Stomach (tissue), 4 donors: ENCODE results near the gene DMRT2.

Experiments used
- CTCF ChIP-seq, 7 experiments: fragments of 450-650 bp in 4 of 7; fragments of 200-600 bp in 3 of 7; sonication (generic) in 3 of 7; IDR thresholded peaks; one replicate each; pipeline ENCODE4 v1.5.1; 2016 to 2019; ENCODE audit warnings: antibody characterized with exemption in 7 of 7, control low read depth in 2 of 7, mild to moderate bottlenecking in 1 of 7
- EP300 ChIP-seq: sonication (generic); formaldehyde crosslinking; IDR thresholded peaks from one replicate; pipeline ENCODE4 v1.6.1; 2017; ENCODE audit warnings: antibody characterized with exemption
- POLR2A ChIP-seq, 4 donors: fragments of 450-650 bp; IDR thresholded peaks; one replicate each; pipeline ENCODE4 v1.6.1; 2016; ENCODE audit warnings: antibody characterized with exemption in 4 of 4, control low read depth in 2 of 4, mild to moderate bottlenecking in 1 of 4, moderate library complexity in 1 of 4
- POLR2AphosphoS5 ChIP-seq, 3 donors: sonication (generic); formaldehyde crosslinking; IDR thresholded peaks; one replicate each; pipeline ENCODE4 v1.6.1; 2016; ENCODE audit warnings: antibody characterized with exemption in 3 of 3

GRCh38 chr9:1014640-1015039, 35.5 kb upstream of the DMRT2 start:
- TF ChIP-seq POLR2A (IDR thresholded peaks at IDR 0.05) (no peak), CTCF (IDR thresholded peaks at IDR 0.05) (no peak), POLR2AphosphoS5 (IDR thresholded peaks at IDR 0.05) (no peak), EP300 (no peak)
